WTC11 (cell line): ENCODE results near the gene CNN1. TPM values are rescaled to one million over a fixed set of nuclear protein-coding genes. Genes with fewer than 3 reads are reported as not detected.
A peak's percentile ranks its signal among the peaks of the same experiment; 100 is the strongest.

ENCODE experiments used
- ARID4B ChIP-seq: sonication (generic); formaldehyde crosslinking; IDR thresholded peaks from 2 replicates; pipeline ENCODE4 v1.8.0; 2023; ENCODE audit warnings: missing genetic modification reagents, mild to moderate bottlenecking, borderline replicate concordance
- ELF4 ChIP-seq: sonication (generic); formaldehyde crosslinking; IDR thresholded peaks from 2 replicates; pipeline ENCODE4 v1.8.1; 2022; ENCODE audit warnings: low read depth, mild to moderate bottlenecking, moderate library complexity, missing genetic modification reagents
- ERG ChIP-seq: fragments of 250-450 bp; sonication (Bioruptor Pico); IDR thresholded peaks from 2 replicates; pipeline ENCODE4 v1.8.0; 2021; ENCODE audit warnings: mild to moderate bottlenecking
- ETV6 ChIP-seq: sonication (generic); formaldehyde crosslinking; IDR thresholded peaks from 2 replicates; pipeline ENCODE4 v1.8.1; 2022; ENCODE audit warnings: mild to moderate bottlenecking, missing genetic modification reagents
- FOXK1 ChIP-seq: sonication (generic); formaldehyde crosslinking; IDR thresholded peaks from 2 replicates; pipeline ENCODE4 v1.8.0; 2022; ENCODE audit warnings: mild to moderate bottlenecking, moderate library complexity, missing genetic modification reagents
- FOXP1 ChIP-seq: sonication (generic); formaldehyde crosslinking; IDR thresholded peaks from 2 replicates; pipeline ENCODE4 v1.8.0; 2022; ENCODE audit warnings: missing genetic modification reagents, mild to moderate bottlenecking, moderate library complexity, borderline replicate concordance
- GTF2I ChIP-seq: fragments of 250-450 bp; sonication (Bioruptor Pico); conservative IDR thresholded peaks from 2 replicates; pipeline ENCODE4 v1.4.0; 2021; ENCODE audit warnings: mild to moderate bottlenecking
- HMGA2 ChIP-seq: fragments of 250-450 bp; sonication (Bioruptor Pico); IDR thresholded peaks from 2 replicates; pipeline ENCODE4 v1.4.0; 2021; ENCODE audit warnings: mild to moderate bottlenecking, moderate library complexity
- IRF2 ChIP-seq: sonication (generic); formaldehyde crosslinking; IDR thresholded peaks from 2 replicates; pipeline ENCODE4 v1.8.0; 2022; ENCODE audit warnings: low read depth, missing genetic modification reagents, borderline replicate concordance
- MAX ChIP-seq: sonication (generic); formaldehyde crosslinking; IDR thresholded peaks from 2 replicates; pipeline ENCODE4 v1.8.0; 2022; ENCODE audit warnings: mild to moderate bottlenecking, missing genetic modification reagents
- OVOL2 ChIP-seq: fragments of 250-450 bp; sonication (Bioruptor Pico); IDR thresholded peaks from 2 replicates; pipeline ENCODE4 v1.9.0; 2021; ENCODE audit warnings: mild to moderate bottlenecking, borderline replicate concordance
- SOX15 ChIP-seq: fragments of 250-450 bp; sonication (Bioruptor Pico); IDR thresholded peaks from 2 replicates; pipeline ENCODE4 v1.9.0; 2021; ENCODE audit warnings: mild to moderate bottlenecking
- SP1 ChIP-seq: sonication (generic); formaldehyde crosslinking; conservative IDR thresholded peaks from 2 replicates; pipeline ENCODE4 v1.8.1; 2022; ENCODE audit warnings: missing genetic modification reagents
- USF1 ChIP-seq: sonication (generic); formaldehyde crosslinking; IDR thresholded peaks from 2 replicates; pipeline ENCODE4 v1.8.0; 2022; ENCODE audit warnings: mild to moderate bottlenecking, missing genetic modification reagents
- USF2 ChIP-seq: sonication (generic); formaldehyde crosslinking; IDR thresholded peaks from 2 replicates; pipeline ENCODE4 v1.8.1; 2023; ENCODE audit warnings: mild to moderate bottlenecking, missing genetic modification reagents, moderate library complexity
- ZBTB21 ChIP-seq: sonication (generic); formaldehyde crosslinking; IDR thresholded peaks from 2 replicates; pipeline ENCODE4 v1.8.1; 2023; ENCODE audit warnings: mild to moderate bottlenecking, missing genetic modification reagents, borderline replicate concordance
- ZNF219 ChIP-seq: sonication (generic); formaldehyde crosslinking; IDR thresholded peaks from 2 replicates; pipeline ENCODE4 v1.8.0; 2023; ENCODE audit warnings: missing genetic modification reagents, mild to moderate bottlenecking, borderline replicate concordance
- ZNF263 ChIP-seq: sonication (generic); formaldehyde crosslinking; IDR thresholded peaks from 2 replicates; pipeline ENCODE4 v1.8.1; 2022; ENCODE audit warnings: low read depth, mild to moderate bottlenecking, moderate library complexity, missing genetic modification reagents
- ZNF317 ChIP-seq: sonication (generic); formaldehyde crosslinking; IDR thresholded peaks from 2 replicates; pipeline ENCODE4 v1.8.1; 2023; ENCODE audit warnings: low read depth, mild to moderate bottlenecking, moderate library complexity, missing genetic modification reagents, borderline replicate concordance
- ZNF671 ChIP-seq: fragments of 250-450 bp; sonication (Bioruptor Pico); IDR thresholded peaks from 2 replicates; pipeline ENCODE4 v1.8.0; 2021; ENCODE audit warnings: mild to moderate bottlenecking
- total RNA-seq: library from RNA; stranded (reverse); gene quantifications from 3 replicates; pipeline ENCODE4 v1.2.3, GENCODE V29; 2021
- TF ChIP-seq, protein P1 (sequence below): sonication (generic); formaldehyde crosslinking; IDR thresholded peaks from 2 replicates; pipeline ENCODE4 v1.8.0; 2022; ENCODE audit warnings: mild to moderate bottlenecking, missing genetic modification reagents
- TF ChIP-seq, protein P2 (sequence below): sonication (generic); formaldehyde crosslinking; IDR thresholded peaks from 2 replicates; pipeline ENCODE4 v1.8.1; 2022; ENCODE audit warnings: missing genetic modification reagents, borderline replicate concordance
- TF ChIP-seq, protein P3 (sequence below): sonication (generic); formaldehyde crosslinking; IDR thresholded peaks from 2 replicates; pipeline ENCODE4 v1.8.0; 2022; ENCODE audit warnings: mild to moderate bottlenecking, missing genetic modification reagents

The CNN1 gene
- total RNA-seq, 1 experiment from 2014 or later: 16.0 TPM

- TF ChIP-seq USF2 (CRISPR knock-in tag) (no peak), ELF4 (no peak), FOXP1 (CRISPR knock-in tag) (peak; percentile 49; the same call in 1 of the 2 replicates), OVOL2 (CRISPR knock-in tag) (no peak), ZNF263 (no peak), SP1 (CRISPR knock-in tag) (peak; percentile 68), USF1 (CRISPR knock-in tag) (no peak), ZNF317 (CRISPR knock-in tag) (no peak), ZNF219 (no peak), IRF2 (CRISPR knock-in tag) (no peak), ZNF671 (CRISPR knock-in tag) (no peak), ETV6 (CRISPR knock-in tag) (peak; percentile 90), SOX15 (CRISPR knock-in tag) (no peak), FOXK1 (0 out of 2 replicates have a peak, but pooled peaks have one; percentile 62), GTF2I (CRISPR knock-in tag) (no peak), HMGA2 (CRISPR knock-in tag) (no peak), ZBTB21 (no peak), MAX (CRISPR knock-in tag) (peak; percentile 65; the same call in 1 of the 2 replicates), ERG (CRISPR knock-in tag) (no peak), ARID4B (CRISPR knock-in tag) (no peak)
- TF ChIP-seq, protein P1, sequence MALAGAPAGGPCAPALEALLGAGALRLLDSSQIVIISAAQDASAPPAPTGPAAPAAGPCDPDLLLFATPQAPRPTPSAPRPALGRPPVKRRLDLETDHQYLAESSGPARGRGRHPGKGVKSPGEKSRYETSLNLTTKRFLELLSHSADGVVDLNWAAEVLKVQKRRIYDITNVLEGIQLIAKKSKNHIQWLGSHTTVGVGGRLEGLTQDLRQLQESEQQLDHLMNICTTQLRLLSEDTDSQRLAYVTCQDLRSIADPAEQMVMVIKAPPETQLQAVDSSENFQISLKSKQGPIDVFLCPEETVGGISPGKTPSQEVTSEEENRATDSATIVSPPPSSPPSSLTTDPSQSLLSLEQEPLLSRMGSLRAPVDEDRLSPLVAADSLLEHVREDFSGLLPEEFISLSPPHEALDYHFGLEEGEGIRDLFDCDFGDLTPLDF (CRISPR knock-in tag): no peak
- TF ChIP-seq, protein P2, sequence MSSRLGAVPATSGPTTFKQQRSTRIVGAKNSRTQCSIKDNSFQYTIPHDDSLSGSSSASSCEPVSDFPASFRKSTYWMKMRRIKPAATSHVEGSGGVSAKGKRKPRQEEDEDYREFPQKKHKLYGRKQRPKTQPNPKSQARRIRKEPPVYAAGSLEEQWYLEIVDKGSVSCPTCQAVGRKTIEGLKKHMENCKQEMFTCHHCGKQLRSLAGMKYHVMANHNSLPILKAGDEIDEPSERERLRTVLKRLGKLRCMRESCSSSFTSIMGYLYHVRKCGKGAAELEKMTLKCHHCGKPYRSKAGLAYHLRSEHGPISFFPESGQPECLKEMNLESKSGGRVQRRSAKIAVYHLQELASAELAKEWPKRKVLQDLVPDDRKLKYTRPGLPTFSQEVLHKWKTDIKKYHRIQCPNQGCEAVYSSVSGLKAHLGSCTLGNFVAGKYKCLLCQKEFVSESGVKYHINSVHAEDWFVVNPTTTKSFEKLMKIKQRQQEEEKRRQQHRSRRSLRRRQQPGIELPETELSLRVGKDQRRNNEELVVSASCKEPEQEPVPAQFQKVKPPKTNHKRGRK (CRISPR knock-in tag): no peak
- TF ChIP-seq, protein P3, sequence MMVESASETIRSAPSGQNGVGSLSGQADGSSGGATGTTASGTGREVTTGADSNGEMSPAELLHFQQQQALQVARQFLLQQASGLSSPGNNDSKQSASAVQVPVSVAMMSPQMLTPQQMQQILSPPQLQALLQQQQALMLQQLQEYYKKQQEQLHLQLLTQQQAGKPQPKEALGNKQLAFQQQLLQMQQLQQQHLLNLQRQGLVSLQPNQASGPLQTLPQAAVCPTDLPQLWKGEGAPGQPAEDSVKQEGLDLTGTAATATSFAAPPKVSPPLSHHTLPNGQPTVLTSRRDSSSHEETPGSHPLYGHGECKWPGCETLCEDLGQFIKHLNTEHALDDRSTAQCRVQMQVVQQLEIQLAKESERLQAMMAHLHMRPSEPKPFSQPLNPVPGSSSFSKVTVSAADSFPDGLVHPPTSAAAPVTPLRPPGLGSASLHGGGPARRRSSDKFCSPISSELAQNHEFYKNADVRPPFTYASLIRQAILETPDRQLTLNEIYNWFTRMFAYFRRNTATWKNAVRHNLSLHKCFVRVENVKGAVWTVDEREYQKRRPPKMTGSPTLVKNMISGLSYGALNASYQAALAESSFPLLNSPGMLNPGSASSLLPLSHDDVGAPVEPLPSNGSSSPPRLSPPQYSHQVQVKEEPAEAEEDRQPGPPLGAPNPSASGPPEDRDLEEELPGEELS: 0 out of 2 replicates have a peak, but pooled peaks have one; percentile 18
- TF ChIP-seq, all 79 proteins: peak for 12
Measured at GRCh38 chr19:11558881-11559828, 20.5 kb downstream of the CNN1 start, which contains the start of gene ELOF1 (continued).
